ENCODE results near the gene GBP4.

GRCh38 chr1:89176971-89177370, 21.8 kb downstream of the GBP4 start:
- TF ChIP-seq EP300 (IDR thresholded peaks at IDR 0.05), result no peak
- no peak for TF ChIP-seq CTCF (IDR thresholded peaks at IDR 0.05)
